HCT116 (cell line): ENCODE data around the gene CDH5. TPM values are rescaled to one million over a fixed set of nuclear protein-coding genes. Genes with fewer than 3 reads are reported as not detected.

Experiments
- ATAC-seq: fragments of 200-7000 bp; cut with Tn5 transposase; 2 replicates; pipeline ENCODE4 v1.9.1; 2020; ENCODE audit warnings: mild to moderate bottlenecking, moderate library complexity
- BruUV-seq: library from RNA; stranded (reverse); fragments of 400-500 nt; replicated peaks from 2 replicates; lab custom pipeline; 2021; lab: Mats Ljungman, UMichigan
- CTCF ChIA-PET: fragments of 300-600 bp; sonication (Branson Sonifier 250); formaldehyde crosslinking; loops from one replicate; lab custom pipeline; 2021; ENCODE audit warnings: antibody characterized with exemption; lab: Charles Lee
- POLR2A ChIA-PET: fragments of 300-600, 350-600 bp; sonication (Branson Sonifier 250); formaldehyde crosslinking; loops from one replicate; lab custom pipeline; 2021; ENCODE audit warnings: antibody characterized with exemption; lab: Charles Lee
- RAD21 ChIA-PET, 2 experiments: fragments of 300-600 bp; sonication (Branson Sonifier 250); formaldehyde crosslinking; loops; one replicate each; lab custom pipeline; 2023; ENCODE audit warnings: low total read pairs in 2 of 2; ENCODE audit not compliant: uncharacterized antibody in 2 of 2, unreplicated experiment in 2 of 2, low non-redundant PET in 1 of 2; lab: Charles Lee
- DNase-seq: peaks from one replicate; pipeline ENCODE4 v3.0.0-alpha.2; 2010; ENCODE audit warnings: low read depth, low spot score
- H2AFZ ChIP-seq: fragments of 200-600 bp; shearing (Covaris generic), sonication (generic); 2 replicates; pipeline ENCODE4 v1.6.1; 2017; ENCODE audit warnings: low read depth, mixed run types, mixed read lengths, antibody characterized with exemption, low read length; ENCODE audit not compliant: poor library complexity, severe bottlenecking
- H3K27ac ChIP-seq: 2 replicates; pipeline ENCODE4 v1.5.1; 2012; ENCODE audit warnings: low read depth, low read length
- H3K27me3 ChIP-seq: fragments of 200-600 bp; sonication (generic); 2 replicates; pipeline ENCODE4 v1.6.1; 2016; ENCODE audit warnings: mixed run types, low read length, mixed read lengths; ENCODE audit not compliant: insufficient read depth
- H3K36me3 ChIP-seq, 2 experiments: fragments of 200-500 bp in 1 of 2; fragments of 200-600 bp in 1 of 2; sonication (Bioruptor generic) in 1 of 2; sonication (generic) in 1 of 2; 2 replicates each; pipeline versions ENCODE4 v1.5.1 to v1.6.1; 2014 to 2016; ENCODE audit warnings: low read length in 2 of 2, inconsistent platforms in 1 of 2, mixed read lengths in 1 of 2, mixed run types in 1 of 2; ENCODE audit not compliant: insufficient read depth in 2 of 2, control insufficient read depth in 1 of 2
- H3K4me1 ChIP-seq, 2 experiments: fragments of 200-600 bp in 1 of 2; sonication (generic) in 1 of 2; 2 replicates each; pipeline versions ENCODE4 v1.5.1 to v1.6.1; 2012 to 2017; ENCODE audit warnings: low read length in 2 of 2, inconsistent platforms in 1 of 2, mild to moderate bottlenecking in 1 of 2, mixed read lengths in 1 of 2, mixed run types in 1 of 2, moderate library complexity in 1 of 2; ENCODE audit not compliant: insufficient read depth in 2 of 2, control insufficient read depth in 1 of 2
- H3K4me2 ChIP-seq: fragments of 200-600 bp; sonication (generic); 2 replicates; pipeline ENCODE4 v1.6.1; 2017; ENCODE audit warnings: mixed run types, low read length, mixed read lengths
- H3K4me3 ChIP-seq, 2 experiments: fragments of 200-600 bp in 1 of 2; sonication (generic) in 1 of 2; replicated peaks in 1 of 2; 2 replicates each; pipeline ENCODE4 v1.5.1; 2011 to 2016; ENCODE audit warnings: low read length in 2 of 2, control low read depth in 1 of 2, low read depth in 1 of 2, mild to moderate bottlenecking in 1 of 2, mixed read lengths in 1 of 2, mixed run types in 1 of 2
- H3K79me2 ChIP-seq: fragments of 200-600 bp; sonication (generic); 2 replicates; pipeline ENCODE4 v1.6.1; 2017; ENCODE audit warnings: mild to moderate bottlenecking, mixed run types, low read length, moderate library complexity, mixed read lengths; ENCODE audit not compliant: insufficient read depth
- H3K9ac ChIP-seq: fragments of 200-600 bp; sonication (generic); 2 replicates; pipeline ENCODE4 v1.6.1; 2016; ENCODE audit warnings: low read length, mixed read lengths
- H3K9me2 ChIP-seq: fragments of 200-600 bp; sonication (generic), shearing (Covaris generic); 2 replicates; pipeline ENCODE4 v1.6.1; 2017; ENCODE audit warnings: mixed run types, mild to moderate bottlenecking, moderate library complexity; ENCODE audit not compliant: insufficient read depth
- H3K9me3 ChIP-seq, 2 experiments: fragments of 200-500 bp in 1 of 2; fragments of 200-600 bp in 1 of 2; sonication (Bioruptor generic) in 1 of 2; sonication (generic) in 1 of 2; 2 replicates each; pipeline ENCODE4 v1.6.1; 2014 to 2017; ENCODE audit warnings: low read length in 2 of 2, mixed read lengths in 2 of 2, inconsistent platforms in 1 of 2, low read depth in 1 of 2, mild to moderate bottlenecking in 1 of 2, mixed run types in 1 of 2, moderate library complexity in 1 of 2; ENCODE audit not compliant: control insufficient read depth in 1 of 2, insufficient read depth in 1 of 2
- H4K20me1 ChIP-seq: fragments of 200-600 bp; sonication (generic), shearing (Covaris generic); 2 replicates; pipeline ENCODE4 v1.6.1; 2017; ENCODE audit warnings: mixed run types, mild to moderate bottlenecking, moderate library complexity; ENCODE audit not compliant: insufficient read depth
- CBX3 ChIP-seq: IDR thresholded peaks from 2 replicates; pipeline ENCODE4 v1.6.1; 2012; ENCODE audit warnings: low read depth
- CEBPB ChIP-seq: IDR thresholded peaks from 2 replicates; pipeline ENCODE4 v1.6.1; 2012; ENCODE audit warnings: low read depth
- CTCF ChIP-seq, 3 experiments: fragments of 200-600 bp in 1 of 3; sonication (generic) in 1 of 3; IDR thresholded peaks in 2 of 3; conservative IDR thresholded peaks in 1 of 3; 2 replicates each; pipeline ENCODE4 v1.5.1; 2012 to 2017; ENCODE audit warnings: low read depth in 2 of 3, low read length in 2 of 3, antibody characterized with exemption in 1 of 3, borderline replicate concordance in 1 of 3, control low read depth in 1 of 3, mild to moderate bottlenecking in 1 of 3, mixed read lengths in 1 of 3, mixed run types in 1 of 3, moderate library complexity in 1 of 3; ENCODE audit not compliant: insufficient read depth in 1 of 3
- ELF1 ChIP-seq: IDR thresholded peaks from 2 replicates; pipeline ENCODE4 v1.6.1; 2012; ENCODE audit warnings: low read depth, borderline replicate concordance
- EZH2phosphoT487 ChIP-seq: fragments of 200-600 bp; IDR thresholded peaks from 2 replicates; pipeline ENCODE4 v1.6.1; 2018; ENCODE audit warnings: antibody characterized with exemption, borderline replicate concordance
- JUND ChIP-seq: IDR thresholded peaks from 2 replicates; pipeline ENCODE4 v1.6.1; 2012
- MAX ChIP-seq: IDR thresholded peaks from 2 replicates; pipeline ENCODE4 v1.6.1; 2012
- POLR2AphosphoS5 ChIP-seq: IDR thresholded peaks from 2 replicates; pipeline ENCODE4 v1.6.1; 2011; ENCODE audit warnings: mild to moderate bottlenecking, low read depth, low read length, moderate library complexity
- RAD21 ChIP-seq: IDR thresholded peaks from 2 replicates; pipeline ENCODE4 v1.6.1; 2012; ENCODE audit warnings: low read depth, mild to moderate bottlenecking
- REST ChIP-seq: IDR thresholded peaks from 2 replicates; pipeline ENCODE4 v1.6.1; 2012; ENCODE audit warnings: low read depth
- SP1 ChIP-seq: IDR thresholded peaks from 2 replicates; pipeline ENCODE4 v1.6.1; 2012; ENCODE audit warnings: low read depth
- SRF ChIP-seq: IDR thresholded peaks from 2 replicates; pipeline ENCODE4 v1.6.1; 2012; ENCODE audit warnings: low read depth
- ZBTB33 ChIP-seq: IDR thresholded peaks from 2 replicates; pipeline ENCODE4 v1.6.1; 2011; ENCODE audit warnings: mild to moderate bottlenecking, low read length, moderate library complexity; ENCODE audit not compliant: insufficient replicate concordance; ENCODE audit errors: extremely low read depth
- ZNF274 ChIP-seq: fragments of 200-500 bp; sonication (Bioruptor generic); IDR thresholded peaks from 2 replicates; pipeline ENCODE4 v1.6.1; 2014; ENCODE audit warnings: mild to moderate bottlenecking, low read depth, low read length, inconsistent platforms
- intact Hi-C: fragments of 100-400 bp; cut with micrococcal nuclease; formaldehyde crosslinking; loops from 2 replicates; pipeline ENCODE4 v1.10.0; 2022
- total RNA-seq: library from RNA; stranded (reverse); gene quantifications from one replicate; pipeline ENCODE4 v1.2.1, GENCODE V29; 2021; ENCODE audit not compliant: unreplicated experiment

Gene CDH5
- total RNA-seq, 1 experiment from 2014 or later: 0.15 TPM

- no peak for ATAC-seq
- ChIA-PET CTCF (no interaction called here), POLR2A (interaction anchor here (1.4 kb wide), 1 partner anchor 9 kb away, joined by 4 read pairs; no protein-coding TSS in a partner anchor), RAD21 (no interaction called here)
- no peak overlapping the region for H3K27ac ChIP-seq
- H4K20me1 ChIP-seq: no peaks in the 10 kb centered on the region
- no peaks in the 10 kb centered on the region; the same call in 1 of the 2 replicates for H3K27me3 ChIP-seq
- H3K4me2 ChIP-seq: no peak overlapping the region
- BruUV-seq: no TSS peak
- H3K36me3 ChIP-seq: no peaks in the 10 kb centered on the region
- H3K9me3 ChIP-seq: no peaks in the 10 kb centered on the region
- intact Hi-C loops: no loop called here
- H3K4me1 ChIP-seq: no peaks in the 10 kb centered on the region
- TF ChIP-seq RAD21: no peak
- no peak for TF ChIP-seq POLR2AphosphoS5
- TF ChIP-seq SP1: no peak
- no peak for TF ChIP-seq ELF1
- no peak for TF ChIP-seq REST
- TF ChIP-seq CEBPB: no peak
- no peak for TF ChIP-seq MAX
- no peak for TF ChIP-seq CTCF (IDR thresholded peaks at IDR 0.05 in 2 of 3, conservative IDR thresholded peaks at IDR 0.05 in 1 of 3; ENCODE audit: borderline replicate concordance in 1 of 3, insufficient read depth in 1 of 3, low read depth in 2 of 3, low read length in 2 of 3)
- TF ChIP-seq ZBTB33: no peak
- no peak for TF ChIP-seq ZNF274
- no peak for TF ChIP-seq CBX3
- no peak for TF ChIP-seq JUND
- TF ChIP-seq EZH2phosphoT487: no peak
- no peak for TF ChIP-seq SRF
- H2AFZ ChIP-seq: no peak overlapping the region
- DNase-seq: no peak
- H3K9ac ChIP-seq: no peak overlapping the region
- no peaks in the 10 kb centered on the region for H3K79me2 ChIP-seq
- H3K9me2 ChIP-seq: no peaks in the 10 kb centered on the region
- H3K4me3 ChIP-seq: no peak overlapping the region
Observed at GRCh38 chr16:66399031-66399430, 32.5 kb downstream of the CDH5 start.
